NCI-H2227 treated with DMSO at 0.1 percent for 48 hours (cell line): ENCODE data around the gene FEZF2.
A peak's percentile ranks its signal among the peaks of the same experiment; 100 is the strongest.

ENCODE experiments used
- DNase-seq: peaks from one replicate; lab custom pipeline; 2025; lab: John Stamatoyannopoulos, UW

The FEZF2 gene

GRCh38 chr3:62373215-62373614, at the start of gene FEZF2:
FEZF2 (minus strand) TSS chr3:62373550; CDS start chr3:62372868, 682 bp downstream.
- DNase-seq, result no peak

DNA sequence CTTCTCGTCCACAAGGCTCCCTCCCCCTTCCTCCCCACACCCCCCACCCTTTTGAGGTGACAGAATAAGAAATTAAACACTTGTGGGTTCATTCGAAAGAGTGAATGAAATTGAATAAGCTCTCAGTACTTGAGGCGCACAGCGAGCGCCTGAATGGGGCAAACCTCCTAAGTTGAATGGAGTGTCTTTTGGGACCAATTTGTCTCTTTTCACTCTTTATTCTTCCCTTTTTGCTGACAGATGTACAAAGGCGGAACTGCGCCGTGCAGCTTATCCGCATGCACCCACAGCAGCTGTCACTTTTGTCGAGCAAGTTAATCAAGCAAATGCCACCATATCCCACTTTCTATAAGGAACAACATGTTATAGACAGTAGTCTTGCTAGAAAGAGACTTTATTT, 47.9 kb upstream of the FEZF2 start:
- DNase-seq, result no peak

- peak; percentile 44 for DNase-seq
Observed at GRCh38 chr3:62416144-62416543, 42.8 kb upstream of the FEZF2 start.

DNA sequence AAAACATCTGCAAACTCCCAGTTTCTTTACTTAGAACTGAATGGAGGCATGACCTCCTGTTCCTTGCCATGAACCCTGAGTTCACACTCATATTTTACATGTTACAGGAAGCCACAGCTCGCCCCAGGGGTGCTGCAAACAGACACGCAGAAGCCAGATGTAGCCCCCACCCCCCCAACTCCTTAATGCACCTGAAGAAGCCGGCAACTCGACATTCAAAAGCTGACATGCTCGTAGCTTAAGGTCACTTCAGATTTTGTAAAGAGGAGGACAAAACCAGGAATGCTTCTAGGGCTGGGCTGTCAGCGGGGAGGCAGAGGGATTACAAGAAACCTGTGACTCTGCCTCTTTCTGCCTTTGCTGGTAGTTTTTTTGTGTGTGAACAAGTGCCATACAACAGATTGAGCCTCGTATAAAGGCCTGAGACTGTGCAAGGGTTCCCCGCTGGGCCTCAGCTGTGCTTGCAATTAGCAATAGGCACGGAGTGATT, 42.0 kb upstream of the FEZF2 start:
- DNase-seq, result peak; percentile 54

- no peak for DNase-seq
Observed at GRCh38 chr3:62414786-62415185, 41.4 kb upstream of the FEZF2 start.

DNA sequence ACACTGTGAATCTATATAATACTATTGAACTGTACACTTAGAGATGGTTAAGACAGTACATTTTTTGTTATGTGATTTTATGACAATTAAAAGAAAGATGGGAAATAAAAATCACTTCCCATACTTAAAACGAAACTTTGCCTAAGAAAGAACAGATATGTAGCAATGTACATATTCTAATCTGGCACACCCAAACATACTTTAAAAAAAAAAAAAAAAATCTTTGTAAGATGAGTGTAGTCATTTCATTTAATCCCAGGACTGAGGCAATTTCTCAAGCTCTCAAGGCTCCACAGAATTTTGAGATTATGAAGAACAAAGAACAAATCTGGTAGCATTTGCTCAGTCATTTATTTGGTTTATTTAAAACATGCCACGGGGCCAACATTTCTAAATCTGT, 40.3 kb upstream of the FEZF2 start:
- no peak for DNase-seq

DNA sequence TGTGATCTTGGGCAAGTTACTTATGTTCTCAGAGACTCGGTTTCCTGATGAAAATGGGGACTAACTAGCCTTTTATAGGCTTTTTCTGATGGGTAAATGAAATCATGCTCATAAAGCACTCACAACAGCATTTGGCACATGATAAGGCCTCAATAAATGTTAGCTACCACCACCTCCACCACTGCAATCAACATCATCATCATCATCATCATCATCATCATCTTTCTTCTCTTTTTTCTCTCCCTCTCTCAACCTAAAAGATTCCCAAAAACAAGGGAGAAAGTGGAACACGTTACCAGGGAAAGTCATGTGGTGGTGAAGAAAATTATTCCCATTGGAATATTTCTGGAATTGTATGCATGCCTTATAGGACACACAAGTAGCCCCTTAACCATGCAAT, 33.6 kb upstream of the FEZF2 start:
- DNase-seq, result no peak

GRCh38 chr3:62405566-62405965, 32.2 kb upstream of the FEZF2 start:
- no peak for DNase-seq

- no peak for DNase-seq
Observed at GRCh38 chr3:62405135-62405534, 31.8 kb upstream of the FEZF2 start.

- no peak for DNase-seq
Observed at GRCh38 chr3:62404321-62404720, 31.0 kb upstream of the FEZF2 start.

DNA sequence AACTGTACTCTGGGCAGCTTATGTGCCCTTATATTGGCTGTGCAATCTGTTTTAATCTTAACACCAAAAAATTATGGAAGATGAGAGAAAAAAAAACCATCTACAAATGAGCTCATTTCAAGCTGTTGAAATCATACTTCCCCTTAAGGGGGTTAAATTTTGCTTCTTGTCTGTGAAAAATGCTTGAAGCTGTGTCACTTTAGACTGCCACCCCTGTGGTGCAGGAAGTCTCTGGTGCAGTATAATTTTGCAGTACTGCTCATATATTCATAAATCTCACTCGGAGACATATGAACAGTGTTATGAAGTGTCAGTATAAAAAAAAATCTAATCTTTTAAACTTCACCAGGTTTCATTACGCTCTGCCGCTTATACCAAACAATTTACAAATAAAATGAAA, 30.4 kb upstream of the FEZF2 start:
- DNase-seq, result no peak

DNA sequence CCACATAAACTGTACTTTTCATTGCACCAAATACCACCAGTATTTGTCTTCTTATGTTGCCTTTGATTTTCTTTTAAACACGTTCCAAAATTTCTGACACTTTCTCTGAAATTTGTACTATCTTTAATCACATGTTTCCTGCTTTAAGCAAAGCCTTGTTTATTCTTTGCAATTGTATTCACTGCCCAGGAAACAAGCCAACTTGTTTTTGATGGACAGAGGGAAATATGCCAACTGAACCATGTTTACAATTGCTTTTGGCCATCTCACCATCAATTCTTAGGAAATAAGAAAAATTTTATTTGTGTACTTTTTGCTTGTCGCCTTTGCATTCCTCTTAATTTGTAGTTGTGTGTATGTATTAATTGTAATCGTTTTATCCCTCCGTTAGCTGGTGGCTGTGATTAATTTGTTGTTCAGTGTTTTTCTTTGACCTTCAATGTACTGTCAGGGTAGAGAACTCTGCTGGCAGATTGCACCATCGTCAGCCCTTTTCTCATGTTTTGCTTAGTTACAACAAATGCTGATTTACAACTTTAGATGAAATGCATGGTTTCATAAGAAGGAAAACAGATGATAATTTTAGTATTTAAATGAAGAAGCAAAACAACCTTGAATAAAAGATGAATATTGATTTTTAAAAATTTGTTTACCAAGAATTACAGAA, 19.4 kb upstream of the FEZF2 start:
- DNase-seq, result no peak

- DNase-seq, result no peak
Observed at GRCh38 chr3:62387251-62387650, 13.9 kb upstream of the FEZF2 start.

- no peak for DNase-seq
Observed at GRCh38 chr3:62379321-62379798, 6.0 kb upstream of the FEZF2 start.

DNA sequence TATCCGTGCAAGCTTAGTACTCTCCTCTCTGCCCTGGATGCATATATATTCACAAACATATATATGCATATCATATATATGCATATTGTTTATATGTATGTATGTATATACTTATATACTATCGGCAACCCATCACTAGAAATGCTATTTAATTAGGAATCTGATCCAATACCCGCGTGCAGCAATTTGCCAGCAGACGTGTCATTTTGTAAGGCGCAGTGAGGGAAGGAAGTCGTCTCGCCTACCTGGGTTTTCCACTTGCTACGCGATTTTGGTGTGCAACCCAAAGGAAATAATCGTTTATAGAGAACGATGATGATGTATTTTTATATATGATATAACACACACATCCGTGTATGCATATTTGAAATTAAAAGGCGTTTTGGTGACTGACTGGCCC, 5.6 kb upstream of the FEZF2 start:
- no peak for DNase-seq

GRCh38 chr3:62378311-62378789, 5.0 kb upstream of the FEZF2 start:
- no peak for DNase-seq

DNA sequence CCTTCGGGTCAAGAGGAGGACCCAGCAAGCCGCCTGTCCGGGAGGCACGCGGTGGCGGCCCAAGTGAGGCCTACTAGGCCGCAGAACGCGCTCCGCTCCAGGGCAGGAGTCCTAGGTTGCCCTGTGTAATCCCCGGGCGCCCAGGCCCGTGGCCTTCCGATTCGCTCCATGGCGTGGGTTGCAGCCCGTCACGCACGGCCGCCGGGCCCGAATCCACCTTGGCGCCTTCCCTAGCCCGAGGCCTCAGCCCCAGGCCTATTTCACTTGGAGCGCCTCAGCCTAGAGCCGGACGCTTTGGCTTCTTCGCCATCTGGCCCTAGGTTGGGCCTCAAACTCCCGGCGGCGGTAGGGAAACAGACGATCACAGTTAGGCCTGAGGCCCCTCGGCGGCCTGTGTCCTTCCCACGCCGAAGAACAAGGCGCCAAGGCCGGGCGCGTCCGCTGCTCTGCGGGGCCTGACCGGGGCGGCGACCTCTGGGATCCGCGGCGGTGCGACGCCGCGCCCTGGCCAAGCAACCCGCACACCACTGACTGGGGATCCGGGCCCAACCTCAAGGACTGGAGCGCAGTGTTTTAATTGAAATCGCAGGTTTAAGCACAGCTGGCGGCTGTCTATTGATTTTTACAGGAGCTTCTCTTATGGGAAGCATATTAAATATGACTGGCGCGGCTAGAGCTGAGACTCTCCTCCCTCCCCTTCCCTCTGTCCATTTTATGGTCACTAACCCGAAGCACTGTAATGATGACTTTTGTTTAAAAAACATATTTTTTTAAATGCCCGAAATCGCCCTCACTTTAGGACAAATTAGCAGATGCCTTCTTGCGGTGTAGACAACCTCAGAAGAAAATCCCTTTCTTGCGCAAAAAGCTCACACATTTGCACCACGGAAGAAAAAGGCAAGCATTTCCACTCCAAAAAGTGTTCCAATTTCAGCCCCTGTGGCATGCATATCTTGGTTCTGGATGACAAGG, 3.8 kb upstream of the FEZF2 start:
- DNase-seq, result no peak

GRCh38 chr3:62376454-62376720, 3.0 kb upstream of the FEZF2 start:
- no peak for DNase-seq

DNA sequence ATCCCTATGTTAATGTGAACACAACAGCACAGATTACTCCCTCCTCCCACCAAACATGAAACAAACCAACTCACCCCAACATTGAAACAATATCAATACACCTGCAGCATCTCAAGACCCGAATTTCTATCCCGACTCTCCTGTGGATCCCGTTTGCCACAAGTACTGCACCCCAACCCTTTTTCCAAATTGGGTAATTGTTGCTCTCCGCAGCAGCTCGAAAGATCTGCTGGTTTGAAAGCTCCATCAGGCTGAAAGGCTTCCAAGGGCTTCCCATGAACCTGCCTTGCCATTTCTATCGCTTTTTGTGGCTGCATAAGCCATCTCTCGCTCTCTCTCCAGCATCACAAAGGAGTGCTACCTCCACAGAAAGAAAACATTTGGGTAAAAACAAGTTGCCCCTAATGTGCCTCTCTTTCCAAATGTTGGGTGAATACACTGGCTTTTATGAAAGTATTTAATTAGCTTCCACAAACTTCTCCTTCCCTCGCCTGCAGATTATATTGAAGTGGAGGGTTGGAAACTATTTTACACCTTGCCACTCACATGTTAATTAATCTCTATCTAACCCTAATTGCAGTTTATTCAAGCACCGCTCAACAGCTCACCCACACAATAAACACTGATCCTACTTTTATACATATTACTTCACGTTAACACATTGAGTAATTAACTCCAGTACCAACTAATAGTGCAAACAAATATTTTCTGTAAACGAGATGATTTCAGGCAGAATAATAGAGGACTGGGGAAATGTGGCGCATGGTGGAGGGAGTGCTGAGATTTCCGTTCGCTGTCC, 2.5 kb upstream of the FEZF2 start:
- DNase-seq, result no peak

GRCh38 chr3:62374341-62375218, 1.2 kb upstream of the FEZF2 start:
- DNase-seq, result no peak

DNA sequence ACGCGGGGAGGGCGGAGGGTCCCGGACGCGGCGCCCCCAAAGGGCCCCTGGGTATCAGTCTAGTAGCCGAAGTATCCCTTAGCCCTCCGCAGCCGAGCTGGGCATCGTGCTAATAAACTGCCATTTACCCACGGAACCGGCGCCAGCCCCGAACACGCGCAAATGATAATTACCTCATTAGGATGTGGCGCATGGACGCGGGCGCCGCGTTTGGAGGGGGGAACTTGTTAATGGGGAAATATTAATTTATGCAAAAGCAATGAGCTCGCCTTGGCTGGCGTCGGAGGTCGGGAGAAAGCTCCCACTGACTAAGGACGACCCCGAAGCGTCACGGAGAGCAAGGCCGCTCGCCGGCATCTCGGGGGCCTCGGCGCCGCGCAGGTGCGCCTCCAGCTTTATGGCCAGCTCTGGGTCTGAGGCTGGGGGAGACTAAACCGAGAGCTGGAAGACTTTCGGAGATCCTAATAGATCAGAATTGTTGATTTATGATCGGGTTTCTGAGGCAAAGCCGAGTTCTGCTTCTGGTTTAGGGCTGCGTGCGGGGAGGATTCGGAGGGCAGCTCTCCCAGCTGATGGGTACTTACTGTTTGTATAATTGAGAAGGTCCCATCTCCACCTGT, 474 bp upstream of the FEZF2 start:
- DNase-seq, result no peak
